D341Med (cell line): Measurements from ENCODE around the gene JAZF1.
"Not testable (repeated sequence)": the region's sequence is repeated elsewhere in the genome, so short reads cannot be mapped to it uniquely, and the experiment has no call there.

Source experiments
- DNase-seq: peaks from one replicate; pipeline ENCODE4 v3.0.0; 2012; ENCODE audit warnings: low spot score

Gene JAZF1

GRCh38 chr7:27910326-27910725 is 270.3 kb downstream of the JAZF1 start:
- DNase-seq: peak; percentile 84

GRCh38 chr7:27908534-27909165 is 271.9 kb downstream of the JAZF1 start:
- DNase-seq: no peak

GRCh38 chr7:27906385-27907091 is 274.1 kb downstream of the JAZF1 start:
- DNase-seq: no peak

- DNase-seq: no peak
Observed at GRCh38 chr7:27905951-27906350, 274.6 kb downstream of the JAZF1 start.

GRCh38 chr7:27901028-27901760 is 279.4 kb downstream of the JAZF1 start:
- no peak for DNase-seq

DNA sequence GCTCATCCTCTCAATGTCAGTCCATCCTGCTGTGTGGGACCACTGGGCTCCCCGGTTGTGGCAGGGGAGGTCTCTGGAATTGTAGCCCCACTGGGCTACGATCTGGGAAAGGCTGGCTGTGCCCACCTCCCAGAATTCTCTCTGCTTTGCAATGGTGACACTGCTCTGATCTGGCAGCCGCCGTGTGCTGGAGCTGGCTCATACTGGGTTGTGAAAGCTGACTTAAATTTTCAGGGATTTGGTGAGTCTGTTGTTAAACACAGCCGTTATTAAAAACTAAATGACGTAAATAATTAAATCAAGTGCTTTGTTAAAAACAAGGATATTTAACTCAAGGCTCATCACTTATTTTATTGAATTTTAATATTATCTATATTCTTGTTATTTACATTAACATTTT is 280.6 kb downstream of the JAZF1 start:
- no peak for DNase-seq

GRCh38 chr7:27899601-27900000 is 281.0 kb downstream of the JAZF1 start:
- DNase-seq: no peak

- no peak for DNase-seq
Observed at GRCh38 chr7:27897441-27897847, 283.2 kb downstream of the JAZF1 start.

- no peak for DNase-seq
Observed at GRCh38 chr7:27897001-27897400, 283.6 kb downstream of the JAZF1 start.

DNA sequence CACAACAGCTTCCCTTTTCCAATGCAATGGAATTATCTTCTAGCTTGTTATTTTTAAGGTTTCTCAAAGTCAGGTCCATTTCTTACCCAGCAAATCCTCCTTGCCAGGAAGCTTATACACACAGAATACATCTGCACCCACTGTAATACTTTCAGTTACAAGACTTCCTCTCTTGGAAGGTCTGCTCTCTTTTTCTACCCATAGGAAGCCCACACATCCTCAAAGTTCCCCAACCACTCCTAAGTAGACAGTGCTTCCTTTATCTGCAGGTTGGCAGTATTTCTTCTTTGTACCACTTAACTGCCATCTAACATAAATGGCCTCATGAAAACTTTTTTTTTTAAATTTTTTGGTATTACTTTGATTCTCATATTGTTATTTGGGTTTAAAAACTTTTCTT is 285.0 kb downstream of the JAZF1 start:
- DNase-seq: no peak

DNA sequence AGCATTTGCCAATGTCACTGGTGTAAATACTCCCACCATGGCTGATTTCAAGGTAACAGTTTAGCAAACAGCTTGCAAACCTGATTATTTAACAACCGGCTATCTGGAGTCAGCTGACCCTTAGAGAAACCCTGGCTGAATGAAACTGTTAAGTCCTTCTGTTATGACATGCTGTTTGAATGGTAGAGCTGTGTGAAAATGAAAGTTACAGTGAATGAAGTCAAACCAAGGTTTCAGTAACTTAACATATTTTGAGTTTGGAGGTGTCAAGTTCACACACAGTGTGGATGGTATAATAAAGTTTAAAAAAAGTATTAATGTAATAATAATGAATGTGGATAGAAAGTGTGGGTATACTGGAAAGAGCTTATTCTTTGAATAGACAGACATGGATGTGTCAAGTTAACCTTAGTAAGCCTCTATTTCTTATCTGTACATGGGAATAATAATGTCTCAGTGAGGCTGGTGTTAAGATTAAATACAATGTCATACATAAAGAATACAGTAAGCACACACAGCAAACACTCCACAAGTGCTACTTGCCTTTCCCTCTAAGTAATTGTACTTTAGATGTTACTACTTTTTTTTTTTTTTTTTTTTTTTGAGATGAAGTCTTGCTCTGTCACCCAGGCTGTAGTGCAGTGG is 290.3 kb downstream of the JAZF1 start:
- DNase-seq: no peak

- DNase-seq: no peak
Observed at GRCh38 chr7:27889800-27890199, 290.8 kb downstream of the JAZF1 start.

GRCh38 chr7:27888736-27889135 is 291.9 kb downstream of the JAZF1 start:
- DNase-seq: no peak

- not testable (repeated sequence) for DNase-seq
Observed at GRCh38 chr7:27886710-27887109, 293.9 kb downstream of the JAZF1 start.

DNA sequence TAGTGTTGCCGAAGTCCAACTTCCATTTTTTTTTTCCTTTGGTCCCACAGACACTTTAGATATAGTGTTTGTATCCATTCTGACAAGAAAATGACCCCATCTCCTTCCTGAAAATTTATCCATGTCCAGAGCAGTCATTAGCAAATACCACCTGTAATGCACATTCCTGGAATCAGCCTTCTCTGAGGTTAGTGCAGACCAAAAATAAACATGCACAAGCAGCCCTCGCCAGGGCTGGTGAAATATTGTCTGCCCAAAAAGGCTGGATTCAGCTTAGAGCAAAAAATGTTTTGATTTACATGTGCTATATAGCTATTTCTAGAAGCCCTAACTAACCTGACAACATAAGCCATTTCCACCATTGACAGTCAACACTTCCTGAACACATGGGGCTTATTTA is 294.9 kb downstream of the JAZF1 start:
- DNase-seq: no peak

DNA sequence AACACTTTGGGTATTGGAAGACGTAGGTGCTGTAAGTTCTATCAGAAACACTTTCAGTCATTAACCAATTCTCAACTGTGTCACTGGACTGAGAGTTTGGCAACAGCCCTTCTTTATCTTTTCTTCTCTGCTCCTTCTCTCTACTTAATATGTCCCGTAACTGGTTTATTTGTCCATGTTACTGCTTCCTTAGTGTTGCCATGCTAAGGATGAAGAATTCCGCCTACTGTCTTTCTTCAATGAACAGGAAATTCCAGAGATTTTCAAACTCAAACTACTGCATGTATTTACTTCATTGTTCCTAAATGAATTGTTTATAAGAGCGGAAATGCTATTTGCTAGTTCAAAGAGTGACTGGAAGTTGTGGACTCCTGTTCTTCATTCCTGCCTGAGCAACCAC is 296.9 kb downstream of the JAZF1 start:
- DNase-seq: no peak

DNA sequence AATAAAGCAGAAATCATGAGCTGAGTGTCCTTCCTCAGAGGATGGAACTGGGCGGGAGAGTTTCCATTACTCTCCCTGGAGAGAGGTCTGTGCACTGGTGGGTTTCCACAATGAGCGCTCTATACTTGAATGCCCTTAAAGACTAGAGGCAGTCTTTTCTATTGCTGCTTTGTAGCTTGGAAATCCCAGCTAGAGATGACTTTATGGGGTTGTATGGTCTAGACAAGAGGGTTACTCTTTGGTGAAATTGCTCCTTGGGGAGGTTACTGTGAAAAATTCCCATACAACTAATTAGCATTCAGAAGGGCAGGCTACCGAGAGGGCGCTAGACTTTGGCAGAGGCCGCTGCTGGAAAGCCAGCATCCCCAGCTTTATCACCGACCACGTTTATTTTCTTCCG is 303.8 kb downstream of the JAZF1 start:
- no peak for DNase-seq

DNA sequence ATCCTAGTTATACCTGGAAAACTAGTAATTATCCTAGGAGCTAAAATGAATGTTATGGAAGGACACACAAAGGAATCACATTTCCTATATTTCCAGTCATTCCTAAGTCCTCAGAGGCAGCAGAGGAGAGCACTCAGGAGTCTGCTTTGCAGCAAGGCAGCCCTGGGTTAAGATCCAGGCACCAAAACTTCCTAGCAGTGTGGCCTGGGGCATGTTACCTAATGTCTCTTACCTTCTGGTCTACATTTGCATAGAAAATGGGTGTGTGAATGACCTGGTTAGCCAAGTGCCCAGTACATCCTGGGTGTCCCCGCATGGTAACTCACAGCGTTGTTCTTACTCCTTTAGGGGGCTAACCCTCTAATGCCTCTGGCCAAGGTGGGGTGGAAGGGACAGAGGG is 304.8 kb downstream of the JAZF1 start:
- DNase-seq: no peak

DNA sequence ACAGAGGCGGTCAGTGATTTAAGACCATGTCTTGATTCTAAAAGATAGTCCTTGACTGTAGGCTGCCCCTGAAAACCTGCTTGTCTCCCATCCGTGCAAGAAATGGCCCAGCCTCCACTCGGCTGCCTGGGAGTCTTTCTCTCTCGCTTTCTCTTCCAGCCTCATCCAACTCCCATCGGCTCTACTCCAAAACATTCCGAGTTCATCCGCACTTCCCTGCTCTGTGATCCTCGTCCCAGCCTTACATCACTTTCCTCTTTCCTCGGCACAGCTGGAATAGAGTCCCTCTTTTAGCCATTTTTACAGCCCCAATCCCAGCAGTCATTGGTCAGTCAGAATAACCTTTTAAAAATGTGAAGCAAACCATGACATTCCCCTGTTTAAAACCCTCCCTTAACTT is 305.5 kb downstream of the JAZF1 start:
- no peak for DNase-seq

- DNase-seq: no peak
Observed at GRCh38 chr7:27873981-27874957, 306.3 kb downstream of the JAZF1 start.
